ENCODE data around the gene CACNA2D4. TPM values are rescaled to one million over a fixed set of nuclear protein-coding genes. Genes with fewer than 3 reads are reported as not detected.

Gene CACNA2D4
- total RNA-seq, 1 donor from 2014 or later = 0.30 TPM

DNA sequence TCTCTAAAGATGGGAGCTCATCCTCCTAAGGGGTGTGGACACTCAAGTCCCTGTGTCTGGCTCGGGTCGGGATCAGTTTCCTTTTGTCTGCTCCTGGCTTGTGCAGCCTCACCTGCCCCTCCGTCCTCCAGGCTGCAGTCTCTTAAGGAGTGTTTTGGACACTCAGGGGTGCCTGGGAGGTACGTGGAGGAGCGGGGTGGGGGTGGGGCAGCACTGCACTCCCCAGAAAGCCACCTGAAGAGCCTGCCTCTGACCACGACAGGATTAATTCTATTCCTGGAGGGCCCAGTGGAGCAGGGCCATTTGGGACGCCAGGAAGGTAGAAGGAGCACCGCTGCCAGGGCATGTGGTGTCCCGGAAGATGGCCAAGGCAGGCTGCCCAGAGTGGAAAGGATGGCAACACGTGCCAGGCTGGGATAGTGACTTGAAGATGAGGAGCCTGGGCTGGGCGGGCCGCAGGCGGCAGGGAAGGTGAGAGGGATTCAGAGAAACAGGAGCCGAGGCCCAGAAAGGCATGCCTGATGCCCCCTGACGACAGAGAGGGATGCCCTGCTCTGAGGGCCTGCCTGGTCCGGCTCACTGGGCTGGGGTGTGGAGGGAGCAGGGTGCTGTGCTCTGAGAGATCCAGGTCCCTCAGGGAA, 112.9 kb downstream of the CACNA2D4 start:
- Mint-ChIP-seq H3K4me3 (ENCODE audit: unreplicated experiment) (no peak overlapping the region), H3K4me1 (ENCODE audit: low read depth) (peaks cover 32% of the 10 kb centered on the region), H3K27ac (ENCODE audit: unreplicated experiment) (no peak overlapping the region), H3K9me3 (ENCODE audit: low read depth) (no peaks in the 10 kb centered on the region), H3K36me3 (ENCODE audit: low read depth) (no peaks in the 10 kb centered on the region), H3K27me3 (ENCODE audit: low read depth) (no peaks in the 10 kb centered on the region)
- peak; percentile 77 for DNase-seq (ENCODE audit: low spot score)
- TF ChIP-seq, protein P1, sequence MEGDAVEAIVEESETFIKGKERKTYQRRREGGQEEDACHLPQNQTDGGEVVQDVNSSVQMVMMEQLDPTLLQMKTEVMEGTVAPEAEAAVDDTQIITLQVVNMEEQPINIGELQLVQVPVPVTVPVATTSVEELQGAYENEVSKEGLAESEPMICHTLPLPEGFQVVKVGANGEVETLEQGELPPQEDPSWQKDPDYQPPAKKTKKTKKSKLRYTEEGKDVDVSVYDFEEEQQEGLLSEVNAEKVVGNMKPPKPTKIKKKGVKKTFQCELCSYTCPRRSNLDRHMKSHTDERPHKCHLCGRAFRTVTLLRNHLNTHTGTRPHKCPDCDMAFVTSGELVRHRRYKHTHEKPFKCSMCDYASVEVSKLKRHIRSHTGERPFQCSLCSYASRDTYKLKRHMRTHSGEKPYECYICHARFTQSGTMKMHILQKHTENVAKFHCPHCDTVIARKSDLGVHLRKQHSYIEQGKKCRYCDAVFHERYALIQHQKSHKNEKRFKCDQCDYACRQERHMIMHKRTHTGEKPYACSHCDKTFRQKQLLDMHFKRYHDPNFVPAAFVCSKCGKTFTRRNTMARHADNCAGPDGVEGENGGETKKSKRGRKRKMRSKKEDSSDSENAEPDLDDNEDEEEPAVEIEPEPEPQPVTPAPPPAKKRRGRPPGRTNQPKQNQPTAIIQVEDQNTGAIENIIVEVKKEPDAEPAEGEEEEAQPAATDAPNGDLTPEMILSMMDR (IDR thresholded peaks at IDR 0.05) = no peak

DNA sequence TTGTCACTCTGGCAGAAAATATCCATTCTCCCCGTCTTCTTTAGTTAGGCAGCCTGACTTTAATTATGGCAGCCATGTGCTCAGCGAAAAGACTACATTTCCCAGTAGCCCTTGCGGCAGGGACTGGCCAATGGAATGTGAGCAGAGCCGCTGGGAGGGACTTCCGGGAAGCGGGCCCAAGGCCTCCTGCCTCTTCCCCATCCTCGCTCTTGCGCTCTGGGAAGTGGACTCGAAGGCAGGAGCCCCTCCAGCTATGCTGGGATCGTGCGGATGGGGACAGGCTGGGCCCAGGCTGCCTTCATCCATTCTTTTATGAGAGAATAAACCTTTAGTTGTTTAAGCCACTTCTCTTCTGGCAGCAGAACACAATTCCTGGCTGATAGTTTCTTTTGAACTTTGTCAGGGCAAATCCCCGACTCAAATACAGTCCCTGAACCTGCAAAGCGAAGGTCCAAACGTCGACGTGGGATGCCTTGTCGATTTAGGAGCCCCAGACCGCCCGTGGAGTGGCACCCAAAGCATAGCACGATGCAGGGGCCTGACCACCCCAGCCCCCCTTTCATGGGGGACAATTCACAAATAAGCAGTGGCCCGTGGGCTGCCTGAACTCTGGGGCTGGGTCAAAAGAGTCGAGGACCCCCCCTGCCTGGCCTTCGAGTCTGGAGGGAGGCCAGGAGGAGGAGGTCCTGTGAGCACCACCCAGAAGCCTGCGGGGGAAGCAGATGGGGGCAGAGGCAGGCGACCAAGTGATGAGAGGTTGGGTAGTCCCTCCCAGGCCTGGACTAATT, 113.7 kb downstream of the CACNA2D4 start:
- Mint-ChIP-seq H3K9me3 (ENCODE audit: low read depth) (no peaks in the 10 kb centered on the region), H3K4me1 (ENCODE audit: low read depth) (peaks cover 26% of the 10 kb centered on the region), H3K36me3 (ENCODE audit: low read depth) (no peaks in the 10 kb centered on the region), H3K27me3 (ENCODE audit: low read depth) (no peaks in the 10 kb centered on the region), H3K27ac (ENCODE audit: unreplicated experiment) (peak overlapping the region; percentile 75), H3K4me3 (ENCODE audit: unreplicated experiment) (no peak overlapping the region)
- peak; percentile 92 for DNase-seq (ENCODE audit: low spot score)
- TF ChIP-seq, protein P1 (IDR thresholded peaks at IDR 0.05) = no peak

DNA sequence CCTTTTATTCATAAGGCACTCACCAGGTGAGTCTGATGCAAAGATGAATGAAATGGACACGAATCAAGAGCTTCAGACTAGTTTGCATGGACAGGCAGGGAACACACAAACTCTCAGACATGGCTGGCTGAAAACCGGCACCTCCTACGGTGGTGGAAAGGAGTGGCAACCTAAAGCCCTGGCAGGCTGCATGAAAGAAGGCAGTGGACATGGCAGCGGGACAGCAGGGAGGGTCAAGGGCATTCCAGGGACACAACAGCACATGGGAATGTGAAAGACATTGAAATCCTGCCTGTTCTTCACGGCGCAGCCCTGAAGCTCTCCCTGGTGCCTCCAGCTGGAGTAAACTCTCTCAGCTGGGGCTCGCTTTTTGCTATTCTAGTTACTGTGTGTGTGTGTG, 114.7 kb downstream of the CACNA2D4 start:
- Mint-ChIP-seq H3K36me3 (ENCODE audit: low read depth) (no peaks in the 10 kb centered on the region), H3K27me3 (ENCODE audit: low read depth) (no peaks in the 10 kb centered on the region), H3K9me3 (ENCODE audit: low read depth) (no peaks in the 10 kb centered on the region), H3K27ac (ENCODE audit: unreplicated experiment) (no peak overlapping the region), H3K4me1 (ENCODE audit: low read depth) (peaks cover 22% of the 10 kb centered on the region), H3K4me3 (ENCODE audit: unreplicated experiment) (no peak overlapping the region)
- TF ChIP-seq, protein P1 (IDR thresholded peaks at IDR 0.05) = no peak
- DNase-seq (ENCODE audit: low spot score) = no peak

DNA sequence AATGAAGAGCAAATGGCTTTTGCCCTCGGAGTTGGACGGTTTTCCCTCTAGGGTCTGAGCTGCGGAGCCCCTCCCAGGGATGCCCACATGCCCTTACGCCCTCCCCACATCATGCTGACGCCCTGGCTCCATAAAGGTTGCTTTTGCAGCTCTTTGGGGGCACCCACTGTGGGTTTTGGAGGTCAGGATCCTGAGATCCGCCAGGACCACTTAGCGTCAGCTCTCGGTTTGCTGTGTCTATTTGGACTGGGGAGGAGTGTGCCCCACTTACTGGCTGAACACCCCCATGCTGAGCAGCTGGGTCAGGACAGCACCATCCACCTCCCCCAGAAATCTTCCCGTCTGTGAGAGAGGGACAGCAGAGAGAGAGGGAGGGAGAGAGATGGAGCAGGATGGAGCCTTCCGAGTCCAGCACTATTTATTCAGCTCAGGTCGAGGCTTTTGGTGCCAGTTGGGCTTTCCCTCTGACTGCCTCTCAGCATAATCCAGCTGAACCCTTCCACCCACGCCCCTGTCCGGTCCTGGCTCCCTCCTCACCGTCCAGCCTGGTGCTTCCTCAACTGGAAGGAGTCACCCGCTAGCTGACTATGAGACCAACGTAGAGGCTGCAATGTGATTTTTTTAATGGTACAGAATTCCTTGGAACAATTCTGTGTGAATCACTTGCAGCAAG, 117.0 kb downstream of the CACNA2D4 start:
- H3K4me3 Mint-ChIP-seq (ENCODE audit: unreplicated experiment) = no peak overlapping the region
- no peak for DNase-seq (ENCODE audit: low spot score)
- TF ChIP-seq, protein P1 (IDR thresholded peaks at IDR 0.05) = no peak
- H3K27ac Mint-ChIP-seq (ENCODE audit: unreplicated experiment) = peak overlapping the region; percentile 27
- peaks cover 22% of the 10 kb centered on the region for H3K4me1 Mint-ChIP-seq (ENCODE audit: low read depth)
- no peaks in the 10 kb centered on the region for H3K27me3 Mint-ChIP-seq (ENCODE audit: low read depth)
- no peaks in the 10 kb centered on the region for H3K36me3 Mint-ChIP-seq (ENCODE audit: low read depth)
- H3K9me3 Mint-ChIP-seq (ENCODE audit: low read depth) = no peaks in the 10 kb centered on the region
